Tibial artery (tissue), 4 donors: ENCODE data around the gene ENTREP3.

Experiments
- DNase-seq, 2 donors: peaks; one replicate each; pipeline ENCODE4 v3.0.0-alpha.2; 2019
- H3K27ac ChIP-seq, 2 donors: fragments of 200-600 bp; sonication (generic) in 1 of 2; 1 replicate in 1 of 2; 2 replicates in 1 of 2; pipeline ENCODE4 v1.5.1; 2018 to 2019; ENCODE audit warnings: mild to moderate bottlenecking in 1 of 2
- H3K27me3 ChIP-seq, 2 donors: fragments of 200-600 bp; sonication (generic) in 1 of 2; one replicate each; pipeline versions ENCODE4 v1.5.1 to v1.6.0; 2016 to 2019
- H3K36me3 ChIP-seq, 3 donors: fragments of 200-600 bp; sonication (generic) in 2 of 3; one replicate each; pipeline ENCODE4 v1.5.1; 2016 to 2019; ENCODE audit warnings: mild to moderate bottlenecking in 2 of 3
- H3K4me1 ChIP-seq, 4 donors: fragments of 200-600 bp; sonication (generic) in 2 of 4; 1 replicate in 3 of 4; 2 replicates in 1 of 4; pipeline ENCODE4 v1.5.1; 2016 to 2019
- H3K4me3 ChIP-seq, 2 donors: fragments of 200-600 bp; sonication (generic) in 1 of 2; 1 replicate in 1 of 2; 2 replicates in 1 of 2; pipeline ENCODE4 v1.5.1; 2018 to 2019; ENCODE audit warnings: mild to moderate bottlenecking in 2 of 2
- H3K9me3 ChIP-seq, 3 donors: fragments of 200-600 bp; sonication (generic) in 1 of 3; one replicate each; pipeline ENCODE4 v1.5.1; 2016 to 2019
- intact Hi-C: fragments of 100-400 bp; cut with DNase I; formaldehyde crosslinking; loops from one replicate; pipeline ENCODE4 v1.15.0; 2023; ENCODE audit warnings: low total_unique reads
- TF ChIP-seq, protein P1 (sequence below), 2 experiments: fragments of 200-600 bp in 1 of 2; fragments of 450-650 bp in 1 of 2; IDR thresholded peaks; one replicate each; pipeline ENCODE4 v1.5.1; 2017 to 2019; ENCODE audit warnings: antibody characterized with exemption in 2 of 2, mild to moderate bottlenecking in 1 of 2, moderate library complexity in 1 of 2

The ENTREP3 gene

DNA sequence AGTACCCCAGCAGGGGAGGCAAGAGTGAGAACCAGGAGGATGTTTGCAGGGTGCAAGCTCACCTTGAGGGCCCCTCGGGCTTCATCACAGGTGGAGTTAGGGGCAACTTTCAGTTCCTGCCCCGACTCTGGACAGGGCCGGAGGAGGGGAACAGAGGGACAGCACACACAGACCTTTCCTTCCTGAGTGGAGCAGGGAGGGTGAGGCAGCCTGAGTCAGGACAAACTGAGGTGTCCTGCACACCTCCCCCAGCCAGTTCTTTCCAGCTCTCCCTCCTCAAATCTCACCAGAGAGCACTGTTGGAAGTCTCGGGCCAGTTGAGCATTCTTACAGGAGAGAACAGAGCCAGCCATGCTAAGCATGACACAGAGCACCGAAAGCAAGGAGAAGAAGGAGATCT is 1.5 kb downstream of the ENTREP3 start:
- peak overlapping the region; percentile 96 to 97 for H3K27ac ChIP-seq

GRCh38 chr1:155253208-155253607 is 2.1 kb downstream of the ENTREP3 start:
- intact Hi-C loops, result loop anchor here (5.0 kb wide), 1 partner anchor 69 kb away; the partner anchor contains the start of gene RUSC1
- Histone ChIP-seq H3K9me3 (no peaks in the 10 kb centered on the region), H3K36me3 (peaks cover 2 to 31% (median 3%) of the 10 kb centered on the region in 3 donors), H3K27me3 (no peaks in the 10 kb centered on the region), H3K27ac (peak overlapping the region; percentile 96 to 97), H3K4me3 (no peak overlapping the region), H3K4me1 (peaks cover 0 to 47% (median 35%) of the 10 kb centered on the region in 4 donors)
- no peak for DNase-seq
- TF ChIP-seq, protein P1, sequence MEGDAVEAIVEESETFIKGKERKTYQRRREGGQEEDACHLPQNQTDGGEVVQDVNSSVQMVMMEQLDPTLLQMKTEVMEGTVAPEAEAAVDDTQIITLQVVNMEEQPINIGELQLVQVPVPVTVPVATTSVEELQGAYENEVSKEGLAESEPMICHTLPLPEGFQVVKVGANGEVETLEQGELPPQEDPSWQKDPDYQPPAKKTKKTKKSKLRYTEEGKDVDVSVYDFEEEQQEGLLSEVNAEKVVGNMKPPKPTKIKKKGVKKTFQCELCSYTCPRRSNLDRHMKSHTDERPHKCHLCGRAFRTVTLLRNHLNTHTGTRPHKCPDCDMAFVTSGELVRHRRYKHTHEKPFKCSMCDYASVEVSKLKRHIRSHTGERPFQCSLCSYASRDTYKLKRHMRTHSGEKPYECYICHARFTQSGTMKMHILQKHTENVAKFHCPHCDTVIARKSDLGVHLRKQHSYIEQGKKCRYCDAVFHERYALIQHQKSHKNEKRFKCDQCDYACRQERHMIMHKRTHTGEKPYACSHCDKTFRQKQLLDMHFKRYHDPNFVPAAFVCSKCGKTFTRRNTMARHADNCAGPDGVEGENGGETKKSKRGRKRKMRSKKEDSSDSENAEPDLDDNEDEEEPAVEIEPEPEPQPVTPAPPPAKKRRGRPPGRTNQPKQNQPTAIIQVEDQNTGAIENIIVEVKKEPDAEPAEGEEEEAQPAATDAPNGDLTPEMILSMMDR (IDR thresholded peaks at IDR 0.05), result no peak

More for the DNA sequence above, 1.5 kb downstream of the ENTREP3 start:
- H3K4me3 ChIP-seq, result peak overlapping the region; percentile 74 to 79
- H3K36me3 ChIP-seq, result peaks cover 0 to 30% (median 5%) of the 10 kb centered on the region in 3 donors
- H3K9me3 ChIP-seq, result no peaks in the 10 kb centered on the region
- TF ChIP-seq, protein P1 (IDR thresholded peaks at IDR 0.05), result no peak
- intact Hi-C loops, result loop anchor here (5.0 kb wide), 1 partner anchor 69 kb away; the partner anchor contains the start of gene RUSC1
- H3K27me3 ChIP-seq, result no peaks in the 10 kb centered on the region
- peaks cover 0 to 47% (median 35%) of the 10 kb centered on the region in 4 donors for H3K4me1 ChIP-seq
- DNase-seq, result no peak

DNA sequence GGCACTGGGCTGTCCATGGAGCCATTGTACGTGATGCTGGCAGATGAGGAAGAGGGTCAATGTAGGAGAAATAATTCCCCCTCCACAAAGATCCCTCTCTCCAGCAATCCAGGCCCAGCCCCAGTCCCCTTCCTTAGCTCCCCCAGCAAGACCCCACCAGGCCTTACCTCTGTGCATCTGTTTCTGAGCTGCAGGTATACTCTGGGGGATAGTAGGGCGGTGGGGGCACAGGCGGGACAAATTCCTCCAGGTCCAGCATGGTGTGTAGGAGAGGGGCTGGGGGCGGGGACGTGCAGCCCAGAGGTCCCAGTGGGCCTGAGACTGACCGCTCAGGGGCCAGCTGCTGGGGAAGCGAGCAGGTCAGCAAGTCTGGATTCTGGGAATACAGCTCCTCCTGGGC is 3.7 kb downstream of the ENTREP3 start:
- Histone ChIP-seq H3K4me3 (no peak overlapping the region), H3K27me3 (no peaks in the 10 kb centered on the region), H3K36me3 (peaks cover 14 to 32% (median 15%) of the 10 kb centered on the region in 3 donors), H3K9me3 (no peaks in the 10 kb centered on the region), H3K4me1 (peaks cover 0 to 46% (median 35%) of the 10 kb centered on the region in 4 donors), H3K27ac (peak overlapping the region in 1 of 2 donors; percentile 56)
- TF ChIP-seq, protein P1 (IDR thresholded peaks at IDR 0.05), result no peak
- DNase-seq, result no peak
- intact Hi-C loops, result loop anchor here (2.0 to 5.0 kb wide), 2 partner anchors 71 to 341 kb away; partner anchors contain the start of gene RUSC1

DNA sequence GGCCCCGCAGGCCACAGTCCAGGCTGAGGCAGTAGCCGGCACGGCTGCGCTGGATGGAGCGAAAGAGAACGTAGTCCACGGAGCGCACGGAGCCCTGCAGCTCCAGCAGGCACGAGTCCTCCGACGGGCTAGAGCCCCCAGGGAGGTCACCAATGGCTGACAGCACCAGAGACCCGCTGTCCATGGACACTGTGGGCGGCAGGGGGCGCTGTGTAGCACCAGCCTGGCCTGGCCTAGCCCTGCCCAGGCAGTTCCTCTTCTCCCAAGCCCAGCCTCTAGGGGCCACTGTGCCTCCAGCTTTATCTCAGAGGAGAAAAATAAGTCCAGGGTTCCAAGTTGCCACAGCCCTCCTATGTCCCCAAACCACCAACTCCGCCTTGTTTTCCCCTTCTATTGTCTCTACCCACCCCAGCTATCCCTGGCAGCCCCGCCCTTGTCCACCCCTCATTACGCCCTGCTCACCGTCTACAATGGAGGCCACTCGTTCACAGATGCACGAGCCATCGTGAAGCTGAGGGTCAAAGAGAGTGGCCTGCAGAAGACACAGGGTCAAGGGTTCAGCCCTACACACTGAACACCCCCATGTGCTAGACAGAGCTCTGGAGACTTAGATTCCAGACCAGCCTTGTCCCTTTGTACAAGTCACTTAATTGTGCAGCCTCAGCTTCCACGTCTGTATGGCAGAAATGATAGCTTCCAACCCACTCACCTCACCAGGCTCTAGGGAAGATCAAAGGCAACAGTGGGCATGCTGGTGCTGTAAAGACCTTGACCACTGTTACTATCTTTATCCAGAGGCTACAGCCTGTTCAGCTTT is 4.4 kb downstream of the ENTREP3 start:
- H3K9me3 ChIP-seq, result no peaks in the 10 kb centered on the region
- peak overlapping the region in 1 of 2 donors; percentile 19 for H3K4me3 ChIP-seq
- H3K27me3 ChIP-seq, result no peaks in the 10 kb centered on the region
- TF ChIP-seq, protein P1 (IDR thresholded peaks at IDR 0.05), result peak; percentile 100
- H3K27ac ChIP-seq, result peak overlapping the region; percentile 56 to 59
- peaks cover 0 to 39% (median 32%) of the 10 kb centered on the region in 4 donors for H3K4me1 ChIP-seq
- intact Hi-C loops, result loop anchor here (2.0 to 5.0 kb wide), 2 partner anchors 71 to 342 kb away; partner anchors contain the start of gene RUSC1
- DNase-seq, result peak; percentile 90 to 94
- H3K36me3 ChIP-seq, result peaks cover 14 to 28% (median 15%) of the 10 kb centered on the region in 3 donors

- Histone ChIP-seq H3K4me1 (peaks cover 0 to 38% (median 31%) of the 10 kb centered on the region in 4 donors), H3K27me3 (no peaks in the 10 kb centered on the region), H3K27ac (peak overlapping the region; percentile 56 to 59), H3K9me3 (no peaks in the 10 kb centered on the region), H3K4me3 (peak overlapping the region in 1 of 2 donors; percentile 19), H3K36me3 (peaks cover 14 to 28% (median 15%) of the 10 kb centered on the region in 3 donors)
- TF ChIP-seq, protein P1 (IDR thresholded peaks at IDR 0.05), result no peak
- intact Hi-C loops, result loop anchor here (2.0 to 5.0 kb wide), 2 partner anchors 72 to 343 kb away; partner anchors contain the start of gene RUSC1
- no peak for DNase-seq
Measured at GRCh38 chr1:155250246-155250632, 5.0 kb downstream of the ENTREP3 start.
